ENCODE data around the gene MYH10. TPM values are rescaled to one million over a fixed set of nuclear protein-coding genes. Genes with fewer than 3 reads are reported as not detected.

MYH10 gene
- total and polyA plus RNA-seq, 4 donors = 9.1 to 79.1 (median 25.9) TPM

DNA sequence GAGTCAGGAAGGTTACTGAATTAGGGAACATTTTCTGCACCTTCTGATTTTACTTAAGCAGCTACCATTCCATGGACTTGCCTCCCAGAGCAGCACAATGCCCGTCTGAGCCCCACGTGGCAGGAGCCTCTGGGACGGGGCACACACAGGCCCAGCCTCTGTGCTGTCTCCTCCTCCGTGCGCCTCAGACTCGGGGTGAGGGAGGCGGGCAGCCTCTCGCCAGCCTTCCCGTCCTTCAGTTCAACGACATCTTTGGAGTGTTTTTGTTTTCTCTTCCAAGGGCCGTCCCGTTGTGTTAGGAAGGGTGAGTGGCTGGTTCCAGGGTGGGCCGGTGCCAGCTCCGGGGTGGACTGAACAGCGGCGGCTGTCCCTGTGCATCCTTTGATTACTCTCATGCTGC, 163.0 kb downstream of the MYH10 start:
- DNase-seq (ENCODE audit: low spot score) = no peak
- Histone ChIP-seq H3K36me3 (ENCODE audit: control insufficient read depth in 4 of 4, insufficient read depth in 3 of 4, low read depth in 1 of 4, low read length in 3 of 4) (peaks cover 12 to 48% (median 38%) of the 10 kb centered on the region in 4 donors), H3K9ac (ENCODE audit: low read depth in 1 of 2, low read length in 2 of 2) (no peak overlapping the region), H3K9me3 (ENCODE audit: control insufficient read depth in 4 of 4, low read length in 3 of 4) (no peaks in the 10 kb centered on the region), H3K4me3 (ENCODE audit: low read depth in 1 of 3, low read length in 3 of 3) (no peak overlapping the region), H3K27me3 (ENCODE audit: control insufficient read depth in 4 of 4, insufficient read depth in 4 of 4, low read length in 3 of 4) (no peaks in the 10 kb centered on the region), H3K4me1 (ENCODE audit: control insufficient read depth in 4 of 4, insufficient read depth in 4 of 4, low read length in 3 of 4) (peaks cover 4 to 28% (median 19%) of the 10 kb centered on the region in 4 donors), H3K27ac (ENCODE audit: low read depth in 1 of 2, low read length in 2 of 2) (no peak overlapping the region)
- 76% methylated on average over 16 of the region's 16 CpGs for WGBS
- no peak for TF ChIP-seq FOXA1 (IDR thresholded peaks at IDR 0.05)
- TF ChIP-seq NR2F2 (IDR thresholded peaks at IDR 0.05) = no peak
- TF ChIP-seq YY1 (IDR thresholded peaks at IDR 0.05) = no peak
- no peak for TF ChIP-seq FOXA2 (IDR thresholded peaks at IDR 0.05)
- no peak for TF ChIP-seq HNF4A (conservative IDR thresholded peaks at IDR 0.05)
- TF ChIP-seq, protein P1, sequence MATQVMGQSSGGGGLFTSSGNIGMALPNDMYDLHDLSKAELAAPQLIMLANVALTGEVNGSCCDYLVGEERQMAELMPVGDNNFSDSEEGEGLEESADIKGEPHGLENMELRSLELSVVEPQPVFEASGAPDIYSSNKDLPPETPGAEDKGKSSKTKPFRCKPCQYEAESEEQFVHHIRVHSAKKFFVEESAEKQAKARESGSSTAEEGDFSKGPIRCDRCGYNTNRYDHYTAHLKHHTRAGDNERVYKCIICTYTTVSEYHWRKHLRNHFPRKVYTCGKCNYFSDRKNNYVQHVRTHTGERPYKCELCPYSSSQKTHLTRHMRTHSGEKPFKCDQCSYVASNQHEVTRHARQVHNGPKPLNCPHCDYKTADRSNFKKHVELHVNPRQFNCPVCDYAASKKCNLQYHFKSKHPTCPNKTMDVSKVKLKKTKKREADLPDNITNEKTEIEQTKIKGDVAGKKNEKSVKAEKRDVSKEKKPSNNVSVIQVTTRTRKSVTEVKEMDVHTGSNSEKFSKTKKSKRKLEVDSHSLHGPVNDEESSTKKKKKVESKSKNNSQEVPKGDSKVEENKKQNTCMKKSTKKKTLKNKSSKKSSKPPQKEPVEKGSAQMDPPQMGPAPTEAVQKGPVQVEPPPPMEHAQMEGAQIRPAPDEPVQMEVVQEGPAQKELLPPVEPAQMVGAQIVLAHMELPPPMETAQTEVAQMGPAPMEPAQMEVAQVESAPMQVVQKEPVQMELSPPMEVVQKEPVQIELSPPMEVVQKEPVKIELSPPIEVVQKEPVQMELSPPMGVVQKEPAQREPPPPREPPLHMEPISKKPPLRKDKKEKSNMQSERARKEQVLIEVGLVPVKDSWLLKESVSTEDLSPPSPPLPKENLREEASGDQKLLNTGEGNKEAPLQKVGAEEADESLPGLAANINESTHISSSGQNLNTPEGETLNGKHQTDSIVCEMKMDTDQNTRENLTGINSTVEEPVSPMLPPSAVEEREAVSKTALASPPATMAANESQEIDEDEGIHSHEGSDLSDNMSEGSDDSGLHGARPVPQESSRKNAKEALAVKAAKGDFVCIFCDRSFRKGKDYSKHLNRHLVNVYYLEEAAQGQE (IDR thresholded peaks at IDR 0.05) = no peak
- no peak for TF ChIP-seq SP1 (IDR thresholded peaks at IDR 0.05)
- TF ChIP-seq, protein P2, sequence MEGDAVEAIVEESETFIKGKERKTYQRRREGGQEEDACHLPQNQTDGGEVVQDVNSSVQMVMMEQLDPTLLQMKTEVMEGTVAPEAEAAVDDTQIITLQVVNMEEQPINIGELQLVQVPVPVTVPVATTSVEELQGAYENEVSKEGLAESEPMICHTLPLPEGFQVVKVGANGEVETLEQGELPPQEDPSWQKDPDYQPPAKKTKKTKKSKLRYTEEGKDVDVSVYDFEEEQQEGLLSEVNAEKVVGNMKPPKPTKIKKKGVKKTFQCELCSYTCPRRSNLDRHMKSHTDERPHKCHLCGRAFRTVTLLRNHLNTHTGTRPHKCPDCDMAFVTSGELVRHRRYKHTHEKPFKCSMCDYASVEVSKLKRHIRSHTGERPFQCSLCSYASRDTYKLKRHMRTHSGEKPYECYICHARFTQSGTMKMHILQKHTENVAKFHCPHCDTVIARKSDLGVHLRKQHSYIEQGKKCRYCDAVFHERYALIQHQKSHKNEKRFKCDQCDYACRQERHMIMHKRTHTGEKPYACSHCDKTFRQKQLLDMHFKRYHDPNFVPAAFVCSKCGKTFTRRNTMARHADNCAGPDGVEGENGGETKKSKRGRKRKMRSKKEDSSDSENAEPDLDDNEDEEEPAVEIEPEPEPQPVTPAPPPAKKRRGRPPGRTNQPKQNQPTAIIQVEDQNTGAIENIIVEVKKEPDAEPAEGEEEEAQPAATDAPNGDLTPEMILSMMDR (IDR thresholded peaks at IDR 0.05; ENCODE audit: low read depth, low read length, missing input control) = no peak
- TF ChIP-seq EGR1 (IDR thresholded peaks at IDR 0.05; ENCODE audit: low read depth in 2 of 2) = no peak
- TF ChIP-seq, protein P3, sequence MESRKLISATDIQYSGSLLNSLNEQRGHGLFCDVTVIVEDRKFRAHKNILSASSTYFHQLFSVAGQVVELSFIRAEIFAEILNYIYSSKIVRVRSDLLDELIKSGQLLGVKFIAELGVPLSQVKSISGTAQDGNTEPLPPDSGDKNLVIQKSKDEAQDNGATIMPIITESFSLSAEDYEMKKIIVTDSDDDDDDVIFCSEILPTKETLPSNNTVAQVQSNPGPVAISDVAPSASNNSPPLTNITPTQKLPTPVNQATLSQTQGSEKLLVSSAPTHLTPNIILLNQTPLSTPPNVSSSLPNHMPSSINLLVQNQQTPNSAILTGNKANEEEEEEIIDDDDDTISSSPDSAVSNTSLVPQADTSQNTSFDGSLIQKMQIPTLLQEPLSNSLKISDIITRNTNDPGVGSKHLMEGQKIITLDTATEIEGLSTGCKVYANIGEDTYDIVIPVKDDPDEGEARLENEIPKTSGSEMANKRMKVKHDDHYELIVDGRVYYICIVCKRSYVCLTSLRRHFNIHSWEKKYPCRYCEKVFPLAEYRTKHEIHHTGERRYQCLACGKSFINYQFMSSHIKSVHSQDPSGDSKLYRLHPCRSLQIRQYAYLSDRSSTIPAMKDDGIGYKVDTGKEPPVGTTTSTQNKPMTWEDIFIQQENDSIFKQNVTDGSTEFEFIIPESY (IDR thresholded peaks at IDR 0.05) = no peak
- TF ChIP-seq TAF1 (conservative IDR thresholded peaks at IDR 0.05) = no peak
- TF ChIP-seq, protein P4, sequence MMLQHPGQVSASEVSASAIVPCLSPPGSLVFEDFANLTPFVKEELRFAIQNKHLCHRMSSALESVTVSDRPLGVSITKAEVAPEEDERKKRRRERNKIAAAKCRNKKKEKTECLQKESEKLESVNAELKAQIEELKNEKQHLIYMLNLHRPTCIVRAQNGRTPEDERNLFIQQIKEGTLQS (IDR thresholded peaks at IDR 0.05) = no peak
- TF ChIP-seq JUND (IDR thresholded peaks at IDR 0.05) = no peak

DNA sequence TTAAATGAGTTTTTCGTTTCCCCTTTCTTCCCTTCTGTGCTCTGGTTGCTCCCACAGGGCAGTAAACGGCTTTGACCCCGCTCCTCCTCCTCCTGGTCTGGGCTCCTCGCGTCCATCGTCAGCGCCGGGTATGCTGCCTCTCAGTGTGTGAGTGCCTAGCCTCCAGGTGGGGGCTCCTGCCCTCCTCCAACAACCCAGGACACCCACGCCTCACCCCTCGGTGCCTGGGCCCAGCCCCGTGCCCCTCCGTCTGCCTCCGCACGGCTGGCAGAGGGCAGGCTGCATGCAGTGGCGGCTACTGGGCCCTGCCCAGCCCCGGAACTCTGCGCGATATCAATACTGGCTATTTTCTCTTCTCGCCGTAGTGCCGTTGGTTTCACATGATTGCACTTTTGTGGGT, 163.7 kb downstream of the MYH10 start:
- no peak for DNase-seq (ENCODE audit: low spot score)
- 97% methylated on average over 21 of the region's 21 CpGs for WGBS
- H3K36me3 ChIP-seq (ENCODE audit: control insufficient read depth in 4 of 4, insufficient read depth in 3 of 4, low read depth in 1 of 4, low read length in 3 of 4) = peaks cover 9 to 51% (median 42%) of the 10 kb centered on the region in 4 donors

More for the DNA sequence above, 163.7 kb downstream of the MYH10 start:
- TF ChIP-seq RAD21 (IDR thresholded peaks at IDR 0.05) (no peak), JUND (IDR thresholded peaks at IDR 0.05) (no peak), TAF1 (conservative IDR thresholded peaks at IDR 0.05) (no peak), EGR1 (IDR thresholded peaks at IDR 0.05; ENCODE audit: low read depth in 2 of 2) (no peak), HNF4G (IDR thresholded peaks at IDR 0.05) (no peak), NR2F2 (IDR thresholded peaks at IDR 0.05) (no peak), FOXA1 (IDR thresholded peaks at IDR 0.05) (no peak), FOXA2 (IDR thresholded peaks at IDR 0.05) (no peak)
- TF ChIP-seq, protein P5, sequence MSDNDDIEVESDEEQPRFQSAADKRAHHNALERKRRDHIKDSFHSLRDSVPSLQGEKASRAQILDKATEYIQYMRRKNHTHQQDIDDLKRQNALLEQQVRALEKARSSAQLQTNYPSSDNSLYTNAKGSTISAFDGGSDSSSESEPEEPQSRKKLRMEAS (IDR thresholded peaks at IDR 0.05) = no peak
- TF ChIP-seq, protein P4 (IDR thresholded peaks at IDR 0.05) = no peak
- TF ChIP-seq, protein P2 (IDR thresholded peaks at IDR 0.05; ENCODE audit: low read depth, low read length, missing input control) = no peak
- Histone ChIP-seq H3K9ac (ENCODE audit: low read depth in 1 of 2, low read length in 2 of 2) (no peak overlapping the region), H3K27me3 (ENCODE audit: control insufficient read depth in 4 of 4, insufficient read depth in 4 of 4, low read length in 3 of 4) (no peaks in the 10 kb centered on the region), H3K27ac (ENCODE audit: low read depth in 1 of 2, low read length in 2 of 2) (no peak overlapping the region), H3K4me1 (ENCODE audit: control insufficient read depth in 4 of 4, insufficient read depth in 4 of 4, low read length in 3 of 4) (peaks cover 4 to 28% (median 19%) of the 10 kb centered on the region in 4 donors), H3K9me3 (ENCODE audit: control insufficient read depth in 4 of 4, low read length in 3 of 4) (no peaks in the 10 kb centered on the region), H3K4me3 (ENCODE audit: low read depth in 1 of 3, low read length in 3 of 3) (no peak overlapping the region)

Measured in liver (tissue), 9 donors.